SK-N-MC (cell line): ENCODE results near the gene CHPF.

Experiments
- DNase-seq: peaks from one replicate; pipeline ENCODE4 v3.0.0-alpha.2; 2011; ENCODE audit warnings: low read depth, low spot score
- H3K27ac ChIP-seq: fragments of 200-600 bp; sonication (generic); 2 replicates; pipeline ENCODE4 v1.5.1; 2016; ENCODE audit warnings: mixed run types
- H3K36me3 ChIP-seq: fragments of 200-600 bp; sonication (generic); 2 replicates; pipeline ENCODE4 v1.6.1; 2017; ENCODE audit warnings: antibody characterized with exemption, low read length, mixed read lengths; ENCODE audit not compliant: insufficient read depth
- H3K4me3 ChIP-seq: fragments of 200-600 bp; sonication (generic); 2 replicates; pipeline ENCODE4 v1.5.1; 2016
- H3K9ac ChIP-seq: fragments of 200-600 bp; sonication (generic); 2 replicates; pipeline ENCODE4 v1.8.0; 2017; ENCODE audit warnings: mixed run types, mixed read lengths; ENCODE audit not compliant: insufficient read length
- H3K9me3 ChIP-seq: fragments of 200-600 bp; sonication (generic); 2 replicates; pipeline ENCODE4 v1.6.1; 2017; ENCODE audit warnings: low read depth, mild to moderate bottlenecking, antibody characterized with exemption, low read length, moderate library complexity, mixed read lengths
- EZH2 ChIP-seq: fragments of 200-600 bp; sonication (generic); IDR thresholded peaks from one replicate; pipeline ENCODE4 v1.6.1; 2017; ENCODE audit warnings: antibody characterized with exemption
- FOXP2 ChIP-seq: optimal IDR thresholded peaks from 2 replicates; pipeline ENCODE3; 2011; ENCODE audit warnings: mild to moderate bottlenecking, moderate library complexity; ENCODE audit not compliant: insufficient read depth; ENCODE audit errors: extremely low read length, control extremely low read depth
- POLR2AphosphoS5 ChIP-seq: IDR thresholded peaks from 2 replicates; pipeline ENCODE4 v1.6.1; 2012; ENCODE audit warnings: mild to moderate bottlenecking, low read depth, low read length, borderline replicate concordance

Gene CHPF

GRCh38 chr2:219522111-219523030 is 21.2 kb downstream of the CHPF start:
- TF ChIP-seq FOXP2 (no peak), POLR2AphosphoS5 (no peak), EZH2 (no peak)
- H3K9ac ChIP-seq: no peak overlapping the region
- H3K36me3 ChIP-seq: no peaks in the 10 kb centered on the region
- no peak overlapping the region for H3K27ac ChIP-seq
- no peak for DNase-seq
- no peaks in the 10 kb centered on the region for H3K9me3 ChIP-seq
- H3K4me3 ChIP-seq: no peak overlapping the region

GRCh38 chr2:219521066-219521880 is 22.3 kb downstream of the CHPF start:
- no peak for DNase-seq
- no peak overlapping the region for H3K4me3 ChIP-seq
- no peaks in the 10 kb centered on the region for H3K9me3 ChIP-seq
- H3K36me3 ChIP-seq: no peaks in the 10 kb centered on the region
- no peak for TF ChIP-seq POLR2AphosphoS5
- no peak for TF ChIP-seq FOXP2
- no peak for TF ChIP-seq EZH2
- H3K27ac ChIP-seq: no peak overlapping the region
- H3K9ac ChIP-seq: no peak overlapping the region

- H3K36me3 ChIP-seq: no peaks in the 10 kb centered on the region
- H3K27ac ChIP-seq: no peak overlapping the region
- no peak overlapping the region for H3K9ac ChIP-seq
- H3K4me3 ChIP-seq: no peak overlapping the region
- no peak for TF ChIP-seq FOXP2
- no peak for TF ChIP-seq EZH2
- TF ChIP-seq POLR2AphosphoS5: no peak
- no peaks in the 10 kb centered on the region for H3K9me3 ChIP-seq
- no peak for DNase-seq
Measured at GRCh38 chr2:219520079-219520478, 23.5 kb downstream of the CHPF start.

GRCh38 chr2:219519526-219519916 is 24.1 kb downstream of the CHPF start:
- no peak overlapping the region for H3K4me3 ChIP-seq
- TF ChIP-seq POLR2AphosphoS5 (no peak), FOXP2 (no peak), EZH2 (no peak)
- no peak for DNase-seq
- no peak overlapping the region for H3K9ac ChIP-seq
- no peak overlapping the region for H3K27ac ChIP-seq
- H3K9me3 ChIP-seq: no peaks in the 10 kb centered on the region
- no peaks in the 10 kb centered on the region for H3K36me3 ChIP-seq

GRCh38 chr2:219517954-219518778 is 25.4 kb downstream of the CHPF start:
- no peak overlapping the region for H3K9ac ChIP-seq
- H3K36me3 ChIP-seq: no peaks in the 10 kb centered on the region
- TF ChIP-seq EZH2 (no peak), FOXP2 (no peak), POLR2AphosphoS5 (no peak)
- no peak for DNase-seq
- H3K4me3 ChIP-seq: no peak overlapping the region
- H3K9me3 ChIP-seq: no peaks in the 10 kb centered on the region
- H3K27ac ChIP-seq: no peak overlapping the region

GRCh38 chr2:219516888-219517287 is 26.7 kb downstream of the CHPF start:
- Histone ChIP-seq H3K27ac (no peak overlapping the region), H3K4me3 (no peak overlapping the region), H3K36me3 (no peaks in the 10 kb centered on the region), H3K9ac (no peak overlapping the region), H3K9me3 (no peaks in the 10 kb centered on the region)
- TF ChIP-seq FOXP2 (no peak), EZH2 (no peak), POLR2AphosphoS5 (no peak)
- DNase-seq: no peak

- no peak overlapping the region for H3K9ac ChIP-seq
- no peak overlapping the region for H3K4me3 ChIP-seq
- H3K9me3 ChIP-seq: no peaks in the 10 kb centered on the region
- TF ChIP-seq EZH2: no peak
- TF ChIP-seq FOXP2: no peak
- no peak for TF ChIP-seq POLR2AphosphoS5
- no peak for DNase-seq
- H3K36me3 ChIP-seq: no peaks in the 10 kb centered on the region
- no peak overlapping the region for H3K27ac ChIP-seq
Measured at GRCh38 chr2:219515874-219516629, 27.6 kb downstream of the CHPF start.
